CD4-positive, alpha-beta T cell treated with Interleukin-15 for 4 hours (primary cell): ENCODE measurements around the gene ENC1.
A peak's percentile ranks its signal among the peaks of the same experiment; 100 is the strongest.

Experiments
- DNase-seq: peaks from one replicate; pipeline ENCODE4 v3.0.0-alpha.2; 2020; ENCODE audit warnings: low spot score

The ENC1 gene

GRCh38 chr5:74608736-74609601 lies 31.6 kb downstream of the ENC1 start:
- no peak for DNase-seq

GRCh38 chr5:74605759-74606158 lies 34.8 kb downstream of the ENC1 start:
- no peak for DNase-seq

- DNase-seq: no peak
Observed at GRCh38 chr5:74603376-74603775, 37.2 kb downstream of the ENC1 start.

- DNase-seq: no peak
Observed at GRCh38 chr5:74599148-74599547, 41.4 kb downstream of the ENC1 start.

- no peak for DNase-seq
Observed at GRCh38 chr5:74598731-74599130, 41.8 kb downstream of the ENC1 start.

GRCh38 chr5:74596927-74597326 lies 43.6 kb downstream of the ENC1 start:
- no peak for DNase-seq

- no peak for DNase-seq
Observed at GRCh38 chr5:74595143-74595925, 45.2 kb downstream of the ENC1 start.

- no peak for DNase-seq
Observed at GRCh38 chr5:74594137-74595040, 46.1 kb downstream of the ENC1 start.

- no peak for DNase-seq
Observed at GRCh38 chr5:74589204-74590056, 51.1 kb downstream of the ENC1 start.

GRCh38 chr5:74588415-74588814 lies 52.1 kb downstream of the ENC1 start:
- no peak for DNase-seq

GRCh38 chr5:74587890-74588289 lies 52.6 kb downstream of the ENC1 start:
- DNase-seq: no peak

- DNase-seq: no peak
Observed at GRCh38 chr5:74587300-74587699, 53.2 kb downstream of the ENC1 start.

GRCh38 chr5:74586856-74587255 lies 53.7 kb downstream of the ENC1 start:
- no peak for DNase-seq

GRCh38 chr5:74582853-74583252 lies 57.7 kb downstream of the ENC1 start:
- no peak for DNase-seq

GRCh38 chr5:74581988-74582365 lies 58.6 kb downstream of the ENC1 start:
- DNase-seq: no peak

GRCh38 chr5:74580729-74581109 lies 59.8 kb downstream of the ENC1 start:
- DNase-seq: no peak

- DNase-seq: peak; percentile 48
Observed at GRCh38 chr5:74579215-74579614, 61.3 kb downstream of the ENC1 start.

- no peak for DNase-seq
Observed at GRCh38 chr5:74578356-74579044, 62.0 kb downstream of the ENC1 start.
